NOMO-1 treated with dmso at 0.1 percent for 144 hours (cell line): ENCODE results near the gene SLC6A16.
"Not testable (repeated sequence)": the region's sequence is repeated elsewhere in the genome, so short reads cannot be mapped to it uniquely, and the experiment has no call there.

Experiments used
- DNase-seq: peaks from one replicate; lab custom pipeline; 2025; ENCODE audit not compliant: unreplicated experiment; lab: John Stamatoyannopoulos, UW

SLC6A16 gene

GRCh38 chr19:49331187-49331586, 6.2 kb upstream of the SLC6A16 start:
- not testable (repeated sequence) for DNase-seq

- no peak for DNase-seq
These were observed 3.8 kb upstream of the SLC6A16 start for GRCh38 chr19:49328741-49329140.

GRCh38 chr19:49327878-49328544, 3.0 kb upstream of the SLC6A16 start:
- DNase-seq, result no peak

- no peak for DNase-seq
These were observed 1.2 kb upstream of the SLC6A16 start for GRCh38 chr19:49326165-49326704.

GRCh38 chr19:49325756-49326155, 765 bp upstream of the SLC6A16 start:
- not testable (repeated sequence) for DNase-seq

GRCh38 chr19:49318296-49318695, 6.7 kb downstream of the SLC6A16 start:
- no peak for DNase-seq

GRCh38 chr19:49316284-49316683, 8.7 kb downstream of the SLC6A16 start:
- no peak for DNase-seq

- DNase-seq, result no peak
These were observed 9.9 kb downstream of the SLC6A16 start for GRCh38 chr19:49315111-49315510.

- no peak for DNase-seq
These were observed 15.9 kb downstream of the SLC6A16 start for GRCh38 chr19:49309087-49309486.

GRCh38 chr19:49306734-49307133, 18.3 kb downstream of the SLC6A16 start:
- DNase-seq, result not testable (repeated sequence)

GRCh38 chr19:49301866-49302252, 23.1 kb downstream of the SLC6A16 start:
- DNase-seq, result no peak

- peak; percentile 71 for DNase-seq
These were observed 23.7 kb downstream of the SLC6A16 start for GRCh38 chr19:49301165-49301865.

- not testable (repeated sequence) for DNase-seq
These were observed 26.3 kb downstream of the SLC6A16 start for GRCh38 chr19:49298653-49299052.

- no peak for DNase-seq
These were observed 27.6 kb downstream of the SLC6A16 start for GRCh38 chr19:49297403-49297802.

GRCh38 chr19:49295208-49295880, 29.6 kb downstream of the SLC6A16 start:
- no peak for DNase-seq

GRCh38 chr19:49294401-49294800, 30.6 kb downstream of the SLC6A16 start:
- no peak for DNase-seq

- DNase-seq, result no peak
These were observed 34.5 kb downstream of the SLC6A16 start for GRCh38 chr19:49290517-49290916.

GRCh38 chr19:49289286-49289685, 35.7 kb downstream of the SLC6A16 start:
- DNase-seq, result not testable (repeated sequence)

- DNase-seq, result not testable (repeated sequence)
These were observed 36.8 kb downstream of the SLC6A16 start for GRCh38 chr19:49288205-49288604.

- DNase-seq, result no peak
These were observed 37.7 kb downstream of the SLC6A16 start for GRCh38 chr19:49287141-49287770.

- no peak for DNase-seq
These were observed 42.8 kb downstream of the SLC6A16 start for GRCh38 chr19:49282184-49282583.
